OCI-LY1 (cell line): ENCODE results near the gene SLC4A5.

ENCODE experiments used
- H2AFZ ChIP-seq: fragments of 200-600 bp; sonication (generic), shearing (Covaris generic); 2 replicates; pipeline ENCODE4 v1.6.0; 2014; ENCODE audit warnings: antibody characterized with exemption, mild to moderate bottlenecking, low read length
- H3F3A ChIP-seq: fragments of 200-600 bp; sonication (generic), shearing (Covaris generic); 2 replicates; pipeline ENCODE4 v1.6.0; 2014; ENCODE audit warnings: mild to moderate bottlenecking, antibody characterized with exemption, low read length, moderate library complexity; ENCODE audit not compliant: insufficient read depth
- H3K27ac ChIP-seq: fragments of 200-600 bp; sonication (generic); 2 replicates; pipeline ENCODE4 v1.5.1; 2014; ENCODE audit warnings: low read length, mixed run types, mild to moderate bottlenecking, low read depth; ENCODE audit not compliant: poor library complexity, severe bottlenecking
- H3K27me3 ChIP-seq: fragments of 200-600 bp; sonication (generic); 2 replicates; pipeline ENCODE4 v1.6.0; 2014; ENCODE audit warnings: antibody characterized with exemption, mild to moderate bottlenecking, low read length, moderate library complexity; ENCODE audit not compliant: insufficient read depth
- H3K36me3 ChIP-seq: fragments of 200-600 bp; sonication (generic); 2 replicates; pipeline ENCODE4 v1.6.1; 2014; ENCODE audit warnings: mild to moderate bottlenecking, antibody characterized with exemption, low read length, moderate library complexity, mixed read lengths; ENCODE audit not compliant: insufficient read depth
- H3K4me1 ChIP-seq: fragments of 200-600 bp; sonication (generic); 2 replicates; pipeline ENCODE4 v1.5.1; 2014; ENCODE audit warnings: mild to moderate bottlenecking, low read length, moderate library complexity; ENCODE audit not compliant: insufficient read depth, severe bottlenecking
- H3K4me2 ChIP-seq: fragments of 200-600 bp; sonication (generic), shearing (Covaris generic); 2 replicates; pipeline ENCODE4 v1.6.1; 2014; ENCODE audit warnings: low read length
- H3K4me3 ChIP-seq: fragments of 200-600 bp; sonication (generic); 2 replicates; pipeline ENCODE4 v1.5.1; 2014; ENCODE audit warnings: low read length, low read depth, mild to moderate bottlenecking, mixed read lengths; ENCODE audit not compliant: poor library complexity, severe bottlenecking
- H3K79me2 ChIP-seq: fragments of 200-600 bp; shearing (Covaris generic); 2 replicates; pipeline ENCODE4 v1.6.1; 2016; ENCODE audit warnings: mixed run types, low read length, mixed read lengths; ENCODE audit not compliant: insufficient read depth
- H3K9ac ChIP-seq: fragments of 200-600 bp; sonication (generic), shearing (Covaris generic); 2 replicates; pipeline ENCODE4 v1.6.1; 2014; ENCODE audit warnings: mild to moderate bottlenecking, low read length, mixed read lengths
- H3K9me2 ChIP-seq: fragments of 200-600 bp; sonication (generic), shearing (Covaris generic); 2 replicates; pipeline ENCODE4 v1.6.1; 2014; ENCODE audit warnings: low read depth, mild to moderate bottlenecking, low read length, mixed read lengths
- H3K9me3 ChIP-seq: fragments of 200-600 bp; shearing (Covaris generic); 2 replicates; pipeline ENCODE4 v1.6.1; 2014; ENCODE audit warnings: low read length, mixed read lengths
- H4K20me1 ChIP-seq: fragments of 200-600 bp; sonication (generic), shearing (Covaris generic); 2 replicates; pipeline ENCODE4 v1.6.0; 2016; ENCODE audit warnings: mild to moderate bottlenecking, low read length; ENCODE audit not compliant: insufficient read depth
- EZH2 ChIP-seq: fragments of 200-600 bp; sonication (generic), shearing (Covaris generic); IDR thresholded peaks from 2 replicates; pipeline ENCODE4 v1.8.0; 2017; ENCODE audit warnings: borderline replicate concordance, mixed run types, mild to moderate bottlenecking, antibody characterized with exemption, low read length, moderate library complexity, mixed read lengths
- TF ChIP-seq, protein P1 (sequence below): fragments of 200-600 bp; sonication (generic), shearing (Covaris generic); IDR thresholded peaks from 2 replicates; pipeline ENCODE4 v1.5.1; 2017; ENCODE audit warnings: mild to moderate bottlenecking, antibody characterized with exemption, low read length, moderate library complexity, mixed read lengths

The SLC4A5 gene

GRCh38 chr2:74300506-74300905 is 42.7 kb downstream of the SLC4A5 start:
- H3K4me3 ChIP-seq = no peak overlapping the region
- H3K27ac ChIP-seq = no peak overlapping the region
- no peak overlapping the region for H2AFZ ChIP-seq
- no peaks in the 10 kb centered on the region for H4K20me1 ChIP-seq
- no peaks in the 10 kb centered on the region for H3F3A ChIP-seq
- no peak overlapping the region for H3K4me2 ChIP-seq
- H3K79me2 ChIP-seq = no peaks in the 10 kb centered on the region
- H3K4me1 ChIP-seq = no peaks in the 10 kb centered on the region
- peaks cover 6% of the 10 kb centered on the region for H3K9me3 ChIP-seq
- no peaks in the 10 kb centered on the region for H3K9me2 ChIP-seq
- H3K9ac ChIP-seq = no peak overlapping the region
- no peaks in the 10 kb centered on the region; the same call in 1 of the 2 replicates for H3K27me3 ChIP-seq
- TF ChIP-seq, protein P1, sequence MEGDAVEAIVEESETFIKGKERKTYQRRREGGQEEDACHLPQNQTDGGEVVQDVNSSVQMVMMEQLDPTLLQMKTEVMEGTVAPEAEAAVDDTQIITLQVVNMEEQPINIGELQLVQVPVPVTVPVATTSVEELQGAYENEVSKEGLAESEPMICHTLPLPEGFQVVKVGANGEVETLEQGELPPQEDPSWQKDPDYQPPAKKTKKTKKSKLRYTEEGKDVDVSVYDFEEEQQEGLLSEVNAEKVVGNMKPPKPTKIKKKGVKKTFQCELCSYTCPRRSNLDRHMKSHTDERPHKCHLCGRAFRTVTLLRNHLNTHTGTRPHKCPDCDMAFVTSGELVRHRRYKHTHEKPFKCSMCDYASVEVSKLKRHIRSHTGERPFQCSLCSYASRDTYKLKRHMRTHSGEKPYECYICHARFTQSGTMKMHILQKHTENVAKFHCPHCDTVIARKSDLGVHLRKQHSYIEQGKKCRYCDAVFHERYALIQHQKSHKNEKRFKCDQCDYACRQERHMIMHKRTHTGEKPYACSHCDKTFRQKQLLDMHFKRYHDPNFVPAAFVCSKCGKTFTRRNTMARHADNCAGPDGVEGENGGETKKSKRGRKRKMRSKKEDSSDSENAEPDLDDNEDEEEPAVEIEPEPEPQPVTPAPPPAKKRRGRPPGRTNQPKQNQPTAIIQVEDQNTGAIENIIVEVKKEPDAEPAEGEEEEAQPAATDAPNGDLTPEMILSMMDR = no peak
- TF ChIP-seq EZH2 = no peak
- no peaks in the 10 kb centered on the region for H3K36me3 ChIP-seq

- H3K4me1 ChIP-seq = no peaks in the 10 kb centered on the region
- no peak overlapping the region for H3K4me2 ChIP-seq
- H3K9me2 ChIP-seq = no peaks in the 10 kb centered on the region
- no peaks in the 10 kb centered on the region for H3K36me3 ChIP-seq
- H3K27ac ChIP-seq = no peak overlapping the region
- no peak overlapping the region for H2AFZ ChIP-seq
- TF ChIP-seq EZH2 = no peak
- no peak overlapping the region for H3K9ac ChIP-seq
- no peak overlapping the region for H3K4me3 ChIP-seq
- peaks cover 6% of the 10 kb centered on the region for H3K9me3 ChIP-seq
- H3K79me2 ChIP-seq = no peaks in the 10 kb centered on the region
- no peaks in the 10 kb centered on the region; the same call in 1 of the 2 replicates for H3K27me3 ChIP-seq
- H3F3A ChIP-seq = no peaks in the 10 kb centered on the region
- H4K20me1 ChIP-seq = no peaks in the 10 kb centered on the region
Observed at GRCh38 chr2:74297950-74298349, 45.3 kb downstream of the SLC4A5 start.

DNA sequence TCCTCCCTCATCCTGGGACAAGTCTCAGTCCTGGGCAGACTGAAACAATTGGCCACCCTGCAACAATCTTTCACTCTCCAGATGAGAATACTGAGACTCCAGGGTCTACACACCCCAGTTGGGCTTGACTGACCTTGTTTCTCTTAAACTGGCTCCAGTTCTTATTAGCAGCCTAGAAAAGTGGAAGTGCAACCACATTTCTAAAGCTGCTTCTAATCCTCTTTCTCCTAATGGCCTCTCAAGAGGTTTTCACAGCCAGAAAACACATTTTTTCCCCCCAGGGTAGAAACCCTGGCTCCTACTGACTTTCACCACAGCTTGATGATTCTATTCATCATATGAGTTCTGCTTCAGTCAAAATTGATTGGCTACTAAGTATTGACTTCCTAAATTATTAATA is 45.8 kb downstream of the SLC4A5 start:
- Histone ChIP-seq H3K9ac (no peak overlapping the region), H3K79me2 (no peaks in the 10 kb centered on the region), H3K9me2 (no peaks in the 10 kb centered on the region), H3K4me1 (no peaks in the 10 kb centered on the region), H3K36me3 (no peaks in the 10 kb centered on the region), H3K4me2 (no peak overlapping the region), H3K4me3 (no peak overlapping the region), H3K27ac (no peak overlapping the region), H3K27me3 (no peaks in the 10 kb centered on the region; the same call in 1 of the 2 replicates), H3F3A (no peaks in the 10 kb centered on the region), H3K9me3 (peaks cover 6% of the 10 kb centered on the region), H4K20me1 (no peaks in the 10 kb centered on the region), H2AFZ (no peak overlapping the region)
- no peak for TF ChIP-seq EZH2
- TF ChIP-seq, protein P1 = no peak

GRCh38 chr2:74293191-74293991 is 49.8 kb downstream of the SLC4A5 start:
- Histone ChIP-seq H3K79me2 (no peaks in the 10 kb centered on the region), H3K4me1 (peaks cover 17% of the 10 kb centered on the region), H4K20me1 (no peaks in the 10 kb centered on the region), H3K36me3 (no peaks in the 10 kb centered on the region), H3K9me3 (peaks cover 5% of the 10 kb centered on the region), H2AFZ (no peak overlapping the region), H3K9ac (no peak overlapping the region), H3F3A (no peaks in the 10 kb centered on the region), H3K4me2 (no peak overlapping the region), H3K27ac (no peak overlapping the region), H3K4me3 (no peak overlapping the region), H3K27me3 (no peaks in the 10 kb centered on the region; the same call in 1 of the 2 replicates), H3K9me2 (no peaks in the 10 kb centered on the region)
- TF ChIP-seq, protein P1 = no peak
- TF ChIP-seq EZH2 = no peak
